GF-D8 (cell line): ENCODE results near the gene TRIM15.

Experiments
- DNase-seq: peaks from one replicate; lab custom pipeline; 2025; lab: John Stamatoyannopoulos, UW

TRIM15 gene

DNA sequence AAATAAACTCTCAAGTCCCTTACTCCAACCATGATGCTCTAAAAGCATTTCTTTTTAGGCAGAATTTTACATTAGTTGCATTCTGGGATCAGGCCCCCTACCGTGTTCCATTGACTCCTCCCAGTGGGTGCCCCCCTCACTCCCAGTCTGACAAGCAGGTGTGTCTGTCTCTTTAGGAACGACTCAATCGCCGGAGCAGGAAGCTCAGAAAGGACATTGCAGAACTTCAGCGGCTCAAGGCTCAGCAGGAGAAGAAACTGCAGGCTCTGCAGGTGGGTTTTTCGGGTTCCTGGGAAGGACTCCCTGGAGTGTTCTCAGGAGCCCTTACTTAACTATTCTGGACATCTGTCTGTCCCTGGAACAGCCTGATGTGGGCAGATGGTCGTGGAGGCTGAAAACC is 17.5 kb upstream of the TRIM15 start:
- DNase-seq: no peak

GRCh38 chr6:30147096-30147495 is 16.2 kb upstream of the TRIM15 start:
- no peak for DNase-seq

GRCh38 chr6:30149234-30149633 is 14.1 kb upstream of the TRIM15 start:
- no peak for DNase-seq

DNA sequence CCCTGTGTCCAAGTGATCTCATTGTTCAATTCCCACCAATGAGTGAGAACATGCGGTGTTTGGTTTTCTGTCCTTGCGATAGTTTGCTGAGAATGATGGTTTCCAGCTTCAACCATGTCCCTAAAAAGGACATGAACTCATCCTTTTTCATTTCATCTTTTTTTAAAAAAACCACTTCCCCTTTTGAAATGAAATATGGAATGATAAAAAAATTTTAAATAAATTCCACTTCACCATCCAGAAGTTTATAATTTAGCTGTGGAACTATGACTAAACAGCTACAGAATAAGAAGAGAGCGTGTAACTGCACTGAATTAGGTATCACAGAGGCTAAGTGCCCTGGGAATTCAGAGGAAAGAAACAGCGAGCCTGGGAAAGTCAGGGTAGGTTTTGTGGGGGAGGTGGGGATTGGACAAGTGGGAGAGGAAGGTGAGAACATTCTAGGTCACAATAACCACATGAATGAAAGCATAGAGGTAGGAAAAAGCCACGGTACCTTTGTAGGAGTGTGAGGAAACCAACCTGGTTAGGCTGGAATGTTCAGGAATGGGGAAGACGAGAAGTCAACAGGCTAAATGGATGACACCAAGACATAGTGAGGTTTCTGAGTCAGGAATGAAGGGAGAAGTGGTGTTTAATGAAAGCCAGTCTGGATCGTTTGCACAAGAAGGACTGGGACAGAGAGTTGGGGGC is 13.3 kb upstream of the TRIM15 start:
- DNase-seq: no peak

DNA sequence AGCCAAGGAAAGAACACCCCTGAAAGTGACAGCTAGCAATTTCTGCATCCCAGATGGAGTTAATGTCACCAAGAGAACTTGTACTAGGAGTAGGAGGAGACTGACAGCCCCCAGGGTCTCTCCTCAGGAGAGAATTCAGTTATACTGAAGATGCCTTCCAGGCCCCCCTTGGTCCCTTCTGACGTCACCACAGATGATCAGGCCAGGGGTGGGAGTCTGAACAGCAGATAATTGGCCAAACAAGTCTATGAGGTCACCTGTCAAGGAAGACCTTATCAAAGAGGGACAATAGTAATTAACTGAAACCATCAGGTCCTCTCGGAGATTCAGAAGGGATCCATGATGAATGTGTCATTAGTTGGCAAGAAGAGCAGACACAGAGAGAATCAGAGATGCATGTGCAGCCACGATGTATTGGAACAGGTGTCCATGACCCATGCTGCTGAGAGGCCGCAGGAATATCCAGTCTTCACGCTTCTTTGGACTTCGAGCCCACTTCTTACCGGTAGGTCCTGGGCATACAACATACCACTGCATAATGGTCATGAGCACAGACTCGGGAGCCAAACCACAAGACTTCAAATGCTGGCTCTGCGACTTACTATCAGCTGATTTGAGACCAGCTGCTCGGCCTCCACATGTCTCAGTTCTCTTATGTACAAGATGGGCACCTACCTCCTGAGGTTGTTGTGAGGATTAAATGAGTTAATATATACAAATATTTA is 12.5 kb upstream of the TRIM15 start:
- DNase-seq: no peak

DNA sequence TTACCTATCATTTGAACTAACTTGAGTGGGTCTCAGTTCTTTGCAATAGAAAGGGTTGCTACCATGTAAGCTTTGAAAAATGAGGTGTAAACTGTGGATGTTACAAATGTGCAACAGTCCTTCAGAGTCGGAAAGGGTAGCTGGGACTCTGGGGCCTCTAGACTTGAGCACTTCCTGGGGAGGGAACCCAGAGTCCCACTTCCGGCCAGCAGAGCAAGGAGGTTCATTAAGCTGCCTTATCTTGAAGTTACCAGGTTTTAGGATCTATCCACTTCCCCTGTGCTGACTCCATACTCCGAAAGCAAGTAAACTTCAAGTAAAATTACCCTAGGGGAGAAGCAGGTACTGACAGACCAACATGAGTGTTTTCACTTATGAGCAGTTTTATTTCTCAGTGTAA is 11.8 kb upstream of the TRIM15 start:
- peak; percentile 90 for DNase-seq

- peak; percentile 30 for DNase-seq
Measured at GRCh38 chr6:30152016-30152673, 11.2 kb upstream of the TRIM15 start.

DNA sequence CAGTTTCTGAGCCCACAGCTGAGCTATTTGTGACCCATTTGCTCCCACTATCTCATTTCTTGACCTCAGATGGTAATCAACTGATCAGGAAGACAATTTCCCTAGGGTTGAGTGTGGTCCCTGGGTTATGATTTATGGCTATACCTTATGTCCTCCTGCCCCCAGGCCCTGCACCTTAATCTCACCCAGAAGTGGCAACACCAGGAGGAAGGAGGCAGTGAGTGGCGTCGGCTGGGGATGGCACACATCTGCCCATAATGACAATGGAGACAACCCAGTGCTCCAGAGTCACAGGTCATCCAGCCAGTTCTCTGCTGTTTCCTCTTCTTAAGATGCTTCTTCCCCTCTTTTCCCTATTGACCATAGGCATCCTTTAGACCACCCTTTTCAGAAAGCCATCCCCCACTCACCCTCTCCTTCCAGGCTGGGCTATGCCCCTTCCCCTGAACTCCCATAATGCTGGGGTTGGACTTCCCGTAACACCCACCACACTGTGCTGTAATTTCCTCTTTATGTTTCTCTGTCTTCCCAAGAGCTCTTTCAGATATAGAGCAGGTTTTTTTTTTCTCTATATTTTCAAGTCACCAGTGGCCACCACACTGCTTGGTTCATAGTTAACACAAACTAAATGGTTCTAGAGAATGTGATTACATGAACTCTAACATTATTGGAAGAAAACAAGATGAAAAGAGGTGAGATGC is 10.3 kb upstream of the TRIM15 start:
- DNase-seq: peak; percentile 50

DNA sequence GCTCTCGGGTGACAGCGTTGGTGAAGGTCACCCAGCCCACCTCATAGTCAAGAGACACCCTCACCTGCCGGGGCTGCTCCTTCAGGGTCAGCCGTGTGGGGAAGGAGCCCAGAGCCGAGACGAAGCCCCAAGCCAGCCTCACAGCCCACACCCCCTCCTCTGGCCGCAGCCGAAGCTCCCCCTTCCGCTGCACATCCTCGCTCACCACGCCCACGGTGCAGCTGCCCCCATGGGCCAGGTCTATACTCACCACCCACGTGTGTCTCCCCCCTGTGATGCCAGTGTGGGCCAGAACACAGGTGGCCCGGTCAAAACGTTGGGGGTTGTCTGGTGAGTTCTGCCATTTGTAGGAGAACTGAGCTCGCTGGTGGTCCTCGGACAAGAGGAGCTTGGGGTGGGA is 9.3 kb upstream of the TRIM15 start:
- no peak for DNase-seq

- no peak for DNase-seq
Measured at GRCh38 chr6:30154709-30155519, 8.4 kb upstream of the TRIM15 start.

DNA sequence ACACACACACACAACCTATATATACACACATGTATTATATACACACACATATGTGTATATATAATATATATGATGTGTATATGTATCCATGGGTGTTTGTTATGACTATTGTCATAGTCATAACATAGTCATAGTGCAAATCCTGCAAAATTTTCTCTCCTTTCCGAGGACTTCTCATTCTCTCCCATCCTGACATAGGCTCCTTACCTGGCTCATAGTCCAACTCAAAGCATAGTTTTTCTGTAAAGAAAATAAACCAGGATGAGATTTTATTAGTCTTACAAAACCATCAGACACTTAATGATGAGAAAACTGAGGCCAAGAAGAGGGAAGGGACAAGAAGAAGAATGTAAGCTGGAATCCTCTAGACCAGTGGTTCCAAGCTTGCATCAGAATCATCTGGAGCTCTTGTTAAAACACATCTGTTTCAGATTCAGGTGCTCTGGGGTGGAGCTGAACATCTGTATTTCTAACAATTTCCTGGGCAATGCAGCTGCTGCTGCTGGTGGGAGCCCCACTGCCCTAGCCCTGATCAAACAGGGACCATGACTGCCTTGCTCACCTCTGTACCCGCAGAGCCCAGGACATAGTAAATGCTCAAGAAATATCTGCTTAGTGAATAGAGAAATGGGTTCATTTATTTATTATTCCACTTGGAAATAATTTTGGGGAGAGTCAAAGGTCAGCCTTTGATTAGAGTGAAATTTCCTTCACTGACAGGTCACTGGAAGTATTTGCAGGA is 7.7 kb upstream of the TRIM15 start:
- no peak for DNase-seq

- no peak for DNase-seq
Measured at GRCh38 chr6:30156262-30156599, 7.1 kb upstream of the TRIM15 start.

DNA sequence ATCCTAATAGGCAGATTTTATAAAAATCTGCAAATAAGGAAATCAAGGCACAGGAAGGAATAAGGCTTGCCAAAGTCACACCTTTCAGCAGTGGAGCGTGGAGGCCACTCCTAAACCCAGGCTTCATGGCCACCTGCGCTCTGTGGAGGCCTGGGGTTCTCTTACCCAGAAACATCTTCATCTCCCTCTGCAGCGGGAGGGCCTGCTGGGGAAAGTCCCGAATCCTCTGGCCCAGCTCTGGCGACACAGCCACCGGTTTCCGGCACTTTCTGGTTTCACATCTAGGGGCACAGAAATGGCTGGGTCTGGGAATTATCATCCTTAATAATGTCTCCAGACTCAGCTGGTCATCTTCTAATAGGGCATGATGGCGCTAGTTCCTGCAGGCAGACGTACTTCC is 6.6 kb upstream of the TRIM15 start:
- no peak for DNase-seq

DNA sequence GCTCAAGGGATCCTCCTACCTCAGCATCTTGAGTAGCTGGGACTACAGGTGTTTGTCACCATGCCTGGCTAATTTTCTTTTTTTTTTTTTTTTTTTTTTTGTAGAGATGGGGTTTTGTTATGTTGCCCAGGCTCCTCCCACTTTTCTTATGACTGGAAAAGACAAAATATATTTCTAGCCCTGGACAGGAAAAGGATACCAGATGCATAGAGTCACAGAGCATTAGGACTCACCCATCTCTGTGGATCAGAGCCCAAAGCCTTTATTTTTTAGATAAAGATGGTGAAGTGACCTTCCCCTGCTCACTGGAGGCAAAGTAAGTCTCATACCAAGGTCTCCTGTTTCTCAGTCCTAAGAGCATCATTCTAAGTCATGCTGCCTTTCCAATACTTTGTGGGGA is 5.8 kb upstream of the TRIM15 start:
- DNase-seq: no peak

DNA sequence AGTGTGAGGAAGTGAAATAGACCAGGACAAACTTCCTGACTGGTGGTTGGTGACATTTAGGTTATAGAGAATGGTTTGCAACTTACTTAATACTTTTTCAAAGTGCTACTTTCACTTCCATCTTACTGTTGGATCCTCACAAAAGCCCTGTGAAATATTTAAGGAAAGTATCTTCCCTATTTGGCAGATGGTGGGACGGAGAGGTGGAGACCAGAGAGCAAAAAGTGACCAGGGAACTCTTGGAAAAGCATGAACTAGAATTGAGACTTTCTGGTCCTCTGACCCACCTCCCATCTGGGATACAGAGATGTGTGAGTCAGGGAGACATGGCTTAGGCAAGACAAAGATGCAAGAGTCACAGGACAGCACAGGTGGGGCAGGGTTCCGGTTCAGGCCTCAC is 5.3 kb upstream of the TRIM15 start:
- DNase-seq: no peak

GRCh38 chr6:30158475-30159040 is 4.8 kb upstream of the TRIM15 start:
- DNase-seq: no peak

- DNase-seq: no peak
Measured at GRCh38 chr6:30160008-30160784, 3.1 kb upstream of the TRIM15 start.

DNA sequence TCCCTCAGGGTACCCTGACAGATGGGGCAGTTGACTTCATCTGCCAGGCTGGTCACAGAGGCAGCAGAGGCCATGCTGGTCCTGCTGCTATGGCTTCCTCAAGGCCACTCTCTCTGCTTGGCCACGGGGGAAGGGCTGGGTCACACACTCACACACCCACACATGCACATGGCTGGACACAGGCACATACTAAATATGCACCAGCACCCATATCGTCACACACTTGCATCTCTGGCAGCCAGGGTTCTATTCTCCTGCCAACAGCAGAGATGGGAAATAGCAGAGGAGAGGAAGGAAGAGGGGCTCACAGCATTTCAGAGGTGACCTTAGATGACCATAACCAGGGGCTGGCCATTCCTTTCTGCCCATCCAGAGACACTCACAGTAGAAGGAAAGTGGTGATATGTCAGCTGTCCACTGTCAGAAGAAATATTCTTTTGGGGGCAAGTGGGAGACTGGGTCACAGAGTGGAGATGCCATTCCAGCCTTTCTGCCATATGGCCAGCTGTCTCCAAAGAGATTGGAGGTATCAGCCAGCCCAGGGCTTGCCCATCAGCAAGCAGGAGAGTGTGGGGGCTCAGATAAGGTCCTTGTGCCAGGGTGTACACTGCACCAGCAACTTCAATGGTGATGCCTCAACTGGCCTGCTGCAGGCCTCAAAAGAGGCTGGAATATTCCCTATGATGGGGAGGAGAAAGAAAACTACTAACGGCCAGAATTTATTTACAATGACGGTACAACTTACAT is 2.4 kb upstream of the TRIM15 start, which contains the start of gene TRIM10:
TRIM10 (minus strand) TSS at position 427 of the 747 bp plus-strand sequence; CDS start at position 74, 353 bp downstream.
- DNase-seq: no peak
